Measurements from ENCODE around the gene LRIG2. TPM values are rescaled to one million over a fixed set of nuclear protein-coding genes. Genes with fewer than 3 reads are reported as not detected.
"Not testable (repeated sequence)": the region's sequence is repeated elsewhere in the genome, so short reads cannot be mapped to it uniquely, and the experiment has no call there.

LRIG2 gene
- total RNA-seq, 4 donors from 2014 or later, result 7.9 to 86.1 (median 22.0) TPM

DNA sequence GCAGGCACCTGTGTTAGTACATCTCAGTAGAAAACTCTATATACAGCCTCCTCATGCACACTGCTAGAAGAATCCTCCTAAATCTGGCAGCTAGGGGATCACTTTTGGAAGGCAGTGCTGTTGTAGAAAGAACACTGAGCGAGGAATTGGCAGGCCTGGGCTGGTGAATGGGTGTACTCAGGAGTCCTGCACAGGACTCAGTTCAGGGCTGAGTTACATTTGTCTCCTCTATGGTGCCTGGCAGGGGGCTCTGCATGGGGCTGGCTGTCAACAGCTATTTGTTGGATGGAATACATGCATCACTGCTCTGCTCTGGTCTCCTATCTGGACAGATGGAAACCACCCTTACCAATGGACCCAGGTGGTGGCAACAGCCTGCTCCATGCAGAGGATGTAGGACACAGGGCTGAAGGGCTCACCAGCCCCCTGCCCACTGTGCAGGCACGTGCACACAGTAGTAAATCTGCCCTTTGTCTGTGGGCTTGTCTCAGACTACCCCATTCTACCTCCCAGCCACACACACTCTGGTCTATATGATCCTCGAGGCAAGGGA is 74.2 kb downstream of the LRIG2 start:
- DNase-seq (ENCODE audit: low spot score in 2 of 2), result no peak
- Histone ChIP-seq H3K4me3 (no peak overlapping the region), H3K4me1 (peaks cover 10% of the 10 kb centered on the region), H3K27ac (no peak overlapping the region), H3K36me3 (no peaks in the 10 kb centered on the region), H3K27me3 (no peaks in the 10 kb centered on the region), H3K9me3 (no peaks in the 10 kb centered on the region)
- 54% methylated on average over 3 of the region's 3 CpGs for WGBS
- TF ChIP-seq POLR2A (IDR thresholded peaks at IDR 0.05) (no peak), POLR2AphosphoS5 (IDR thresholded peaks at IDR 0.05) (no peak), EP300 (IDR thresholded peaks at IDR 0.05) (no peak)
- TF ChIP-seq, protein P1, sequence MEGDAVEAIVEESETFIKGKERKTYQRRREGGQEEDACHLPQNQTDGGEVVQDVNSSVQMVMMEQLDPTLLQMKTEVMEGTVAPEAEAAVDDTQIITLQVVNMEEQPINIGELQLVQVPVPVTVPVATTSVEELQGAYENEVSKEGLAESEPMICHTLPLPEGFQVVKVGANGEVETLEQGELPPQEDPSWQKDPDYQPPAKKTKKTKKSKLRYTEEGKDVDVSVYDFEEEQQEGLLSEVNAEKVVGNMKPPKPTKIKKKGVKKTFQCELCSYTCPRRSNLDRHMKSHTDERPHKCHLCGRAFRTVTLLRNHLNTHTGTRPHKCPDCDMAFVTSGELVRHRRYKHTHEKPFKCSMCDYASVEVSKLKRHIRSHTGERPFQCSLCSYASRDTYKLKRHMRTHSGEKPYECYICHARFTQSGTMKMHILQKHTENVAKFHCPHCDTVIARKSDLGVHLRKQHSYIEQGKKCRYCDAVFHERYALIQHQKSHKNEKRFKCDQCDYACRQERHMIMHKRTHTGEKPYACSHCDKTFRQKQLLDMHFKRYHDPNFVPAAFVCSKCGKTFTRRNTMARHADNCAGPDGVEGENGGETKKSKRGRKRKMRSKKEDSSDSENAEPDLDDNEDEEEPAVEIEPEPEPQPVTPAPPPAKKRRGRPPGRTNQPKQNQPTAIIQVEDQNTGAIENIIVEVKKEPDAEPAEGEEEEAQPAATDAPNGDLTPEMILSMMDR (IDR thresholded peaks at IDR 0.05), result no peak

DNA sequence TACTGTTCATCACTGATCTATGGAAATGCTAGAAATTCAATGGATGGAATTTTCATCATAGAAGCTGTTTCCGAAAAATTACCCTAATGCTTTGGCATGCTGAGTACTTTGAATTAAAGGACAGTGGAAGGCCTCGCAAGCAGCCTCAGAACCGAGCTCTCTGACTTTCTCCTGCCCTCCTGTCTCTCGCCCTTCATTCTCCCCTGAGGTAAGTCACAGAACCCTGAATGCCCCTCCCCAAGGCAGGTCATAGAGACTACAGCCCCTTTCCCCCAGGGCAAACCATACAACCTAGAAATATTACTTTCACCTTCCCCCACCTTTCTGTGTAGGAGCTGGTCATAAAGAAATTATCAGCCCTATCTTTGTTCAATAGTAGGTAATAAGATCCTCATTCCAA is 74.8 kb downstream of the LRIG2 start:
- no peak overlapping the region for H3K4me3 ChIP-seq
- 73% methylated on average over 4 of the region's 4 CpGs for WGBS

DNA sequence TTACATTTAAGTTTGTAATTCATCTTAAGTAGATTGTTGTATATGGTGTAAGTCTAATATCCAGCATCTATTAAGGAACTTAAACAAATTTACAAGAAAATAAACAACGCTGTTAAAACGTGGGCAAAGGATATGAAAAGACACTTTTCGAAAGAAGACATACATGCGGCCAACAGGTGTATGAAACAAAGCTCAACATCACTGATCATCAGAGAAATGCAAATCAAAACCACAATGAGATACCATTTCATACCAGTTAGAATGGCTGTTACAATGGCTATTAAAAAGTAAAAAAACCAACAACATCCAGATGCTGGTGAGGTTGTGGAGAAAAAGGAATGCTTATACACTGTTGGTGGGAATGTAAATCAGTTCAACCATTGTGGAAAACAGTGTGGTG is 77.5 kb downstream of the LRIG2 start:
- not testable (repeated sequence) for DNase-seq (ENCODE audit: low spot score in 2 of 2)

More for the DNA sequence above, 74.8 kb downstream of the LRIG2 start:
- DNase-seq (ENCODE audit: low spot score in 2 of 2), result no peak
- Histone ChIP-seq H3K4me1 (peaks cover 4% of the 10 kb centered on the region), H3K9me3 (no peaks in the 10 kb centered on the region), H3K27ac (no peak overlapping the region), H3K36me3 (no peaks in the 10 kb centered on the region), H3K27me3 (no peaks in the 10 kb centered on the region)
- TF ChIP-seq, protein P1 (IDR thresholded peaks at IDR 0.05), result no peak
- TF ChIP-seq EP300 (IDR thresholded peaks at IDR 0.05) (no peak), POLR2A (IDR thresholded peaks at IDR 0.05) (no peak), POLR2AphosphoS5 (IDR thresholded peaks at IDR 0.05) (no peak)

DNA sequence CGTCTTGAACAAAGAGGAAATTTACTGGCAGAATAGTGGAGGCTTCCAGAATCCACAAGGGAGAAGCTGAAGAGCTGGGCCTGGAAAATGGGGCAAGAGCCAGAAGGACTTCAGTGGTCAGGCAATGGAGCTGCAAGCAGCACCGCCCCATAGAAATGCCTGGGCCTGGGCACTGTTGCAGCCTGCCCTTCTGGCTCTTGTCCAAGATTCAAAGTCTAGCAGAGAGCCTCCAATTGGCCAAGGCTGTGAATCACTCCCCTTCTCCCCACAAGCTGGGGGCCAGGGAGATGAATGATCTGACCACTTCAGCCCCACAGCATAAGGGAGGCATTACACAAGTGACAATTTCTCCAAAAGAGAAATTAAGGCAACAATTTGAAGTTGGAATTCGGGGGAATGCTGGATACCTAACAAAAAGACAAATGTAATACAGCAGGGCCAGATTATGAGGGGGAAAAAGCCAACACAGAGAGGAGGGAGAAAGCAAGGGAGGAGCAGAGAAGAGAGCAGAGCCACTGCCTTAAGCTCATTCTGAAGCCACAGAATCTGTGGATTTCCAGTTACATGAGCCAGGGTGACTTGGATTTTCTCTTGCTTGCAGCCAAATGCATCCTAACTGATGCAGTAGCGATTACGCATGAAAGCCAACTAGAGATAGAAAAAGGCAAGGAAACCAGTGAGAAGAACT is 80.3 kb downstream of the LRIG2 start:
- 79% methylated on average over 5 of the region's 5 CpGs for WGBS
- Histone ChIP-seq H3K27ac (no peak overlapping the region), H3K36me3 (no peaks in the 10 kb centered on the region), H3K9me3 (peaks cover 7% of the 10 kb centered on the region), H3K4me3 (no peak overlapping the region), H3K4me1 (no peaks in the 10 kb centered on the region), H3K27me3 (no peaks in the 10 kb centered on the region)
- TF ChIP-seq, protein P1 (IDR thresholded peaks at IDR 0.05), result no peak
- TF ChIP-seq POLR2A (IDR thresholded peaks at IDR 0.05), result no peak
- no peak for TF ChIP-seq POLR2AphosphoS5 (IDR thresholded peaks at IDR 0.05)
- no peak for TF ChIP-seq EP300 (IDR thresholded peaks at IDR 0.05)
- no peak for DNase-seq (ENCODE audit: low spot score in 2 of 2)

More for the DNA sequence above, 77.5 kb downstream of the LRIG2 start:
- H3K27ac ChIP-seq, H3K27me3 ChIP-seq, H3K9me3 ChIP-seq, H3K4me1 ChIP-seq, H3K4me3 ChIP-seq, H3K36me3 ChIP-seq: not testable (repeated sequence)
- 96% methylated on average over 4 of the region's 4 CpGs for WGBS

DNA sequence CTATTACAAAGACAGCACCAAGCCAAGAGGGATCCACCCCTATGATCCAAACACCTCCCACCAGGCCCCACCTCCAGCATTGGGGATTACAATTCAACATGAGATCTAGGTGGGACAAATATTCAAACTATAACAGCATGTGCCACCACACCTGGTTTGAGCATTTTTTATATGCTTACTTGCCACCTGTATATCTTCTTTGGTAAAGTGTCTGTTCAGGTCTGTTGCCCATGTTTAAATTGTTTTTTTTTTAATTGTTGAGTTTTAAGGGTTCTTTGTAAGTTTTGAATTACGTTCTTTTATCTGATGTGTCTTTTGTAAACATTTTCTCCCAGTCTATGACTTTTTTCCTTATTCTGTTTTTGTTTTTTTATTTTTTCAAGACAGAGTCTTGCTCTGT is 83.4 kb downstream of the LRIG2 start:
- H3K4me3 ChIP-seq, result no peak overlapping the region
- peaks cover 7% of the 10 kb centered on the region for H3K9me3 ChIP-seq
- no peak overlapping the region for H3K27ac ChIP-seq
- no peaks in the 10 kb centered on the region for H3K27me3 ChIP-seq
- H3K4me1 ChIP-seq, result no peaks in the 10 kb centered on the region
- TF ChIP-seq EP300 (IDR thresholded peaks at IDR 0.05), result no peak
- no peak for TF ChIP-seq POLR2AphosphoS5 (IDR thresholded peaks at IDR 0.05)
- TF ChIP-seq, protein P1 (IDR thresholded peaks at IDR 0.05), result no peak
- no peak for TF ChIP-seq POLR2A (IDR thresholded peaks at IDR 0.05)
- DNase-seq (ENCODE audit: low spot score in 2 of 2), result no peak
- WGBS, result 86% methylated on average over 1 of the region's 1 CpG
- no peaks in the 10 kb centered on the region for H3K36me3 ChIP-seq

DNA sequence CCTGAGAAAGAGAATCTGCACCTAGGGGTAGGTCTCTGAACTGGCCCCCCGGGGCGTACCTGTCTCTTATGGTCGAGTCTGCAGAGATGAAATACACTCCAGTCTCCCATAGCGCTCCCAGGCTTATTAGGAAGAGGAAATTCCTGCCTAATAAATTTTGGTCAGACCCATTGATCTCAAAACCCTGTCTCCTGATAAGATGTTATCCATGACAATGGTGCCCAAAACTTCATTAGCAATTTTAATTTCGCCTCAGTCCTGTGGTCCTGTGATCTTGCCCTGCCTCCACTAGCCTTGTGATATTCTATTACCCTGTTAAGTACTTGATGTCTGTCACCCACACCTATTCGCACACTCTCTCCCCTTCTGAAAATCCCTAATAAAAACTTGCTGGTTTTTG is 85.7 kb downstream of the LRIG2 start:
- not testable (repeated sequence) for H3K9me3 ChIP-seq; H3K27ac ChIP-seq; H3K4me3 ChIP-seq; H3K4me1 ChIP-seq; DNase-seq (ENCODE audit: low spot score in 2 of 2); H3K27me3 ChIP-seq; H3K36me3 ChIP-seq
- WGBS, result 74% methylated on average over 6 of the region's 6 CpGs
